Activated CD8-positive, alpha-beta memory T cell treated with anti-CD3 and anti-CD28 coated beads, Interleukin-2, amount 50 U/mL, for 1 hour (primary cell): ENCODE results near the gene CD300LG.
"Not testable (repeated sequence)": the region's sequence is repeated elsewhere in the genome, so short reads cannot be mapped to it uniquely, and the experiment has no call there.

ENCODE experiments used
- DNase-seq: peaks from one replicate; pipeline ENCODE4 v3.0.0-alpha.2; 2020; ENCODE audit errors: extremely low read depth

The CD300LG gene

DNA sequence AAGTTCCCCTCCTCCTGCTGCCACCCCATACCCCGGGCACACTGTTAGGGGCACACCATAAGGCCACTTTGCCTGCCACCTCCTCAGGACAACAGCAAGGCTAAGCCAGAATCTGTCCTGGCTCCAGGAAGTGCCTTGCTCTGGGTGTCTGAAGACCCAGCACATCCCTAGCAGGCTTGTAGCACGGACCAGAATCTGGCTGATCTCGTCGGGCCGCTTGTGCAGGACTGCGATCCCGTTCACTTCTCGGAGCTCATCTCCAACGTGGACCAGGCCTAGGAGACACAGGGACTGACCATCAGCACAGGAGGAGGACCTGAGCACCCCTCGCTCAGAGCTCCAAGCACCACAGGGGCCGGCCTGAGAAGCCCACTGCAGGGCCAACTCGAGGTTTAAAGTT is 21.4 kb upstream of the CD300LG start:
- no peak for DNase-seq

DNA sequence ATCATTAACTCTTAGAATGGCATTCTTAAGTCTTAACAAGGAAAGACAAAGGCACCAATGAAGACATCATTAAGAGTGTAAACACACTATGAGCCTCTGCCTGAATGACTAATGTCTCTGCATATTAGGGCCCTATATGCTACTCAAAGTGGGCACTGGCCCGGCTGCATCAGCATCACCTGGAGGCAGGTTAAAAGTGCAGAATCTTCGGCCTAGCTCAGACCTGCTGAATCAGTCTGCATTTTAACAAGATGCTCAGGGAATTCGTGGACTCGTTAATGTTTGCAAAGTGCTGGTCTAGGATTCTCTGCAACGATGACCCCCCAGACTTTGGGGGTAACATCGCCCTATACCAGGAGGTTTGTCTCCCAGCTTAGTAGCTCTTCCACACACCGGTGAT is 20.8 kb upstream of the CD300LG start:
- no peak for DNase-seq

DNA sequence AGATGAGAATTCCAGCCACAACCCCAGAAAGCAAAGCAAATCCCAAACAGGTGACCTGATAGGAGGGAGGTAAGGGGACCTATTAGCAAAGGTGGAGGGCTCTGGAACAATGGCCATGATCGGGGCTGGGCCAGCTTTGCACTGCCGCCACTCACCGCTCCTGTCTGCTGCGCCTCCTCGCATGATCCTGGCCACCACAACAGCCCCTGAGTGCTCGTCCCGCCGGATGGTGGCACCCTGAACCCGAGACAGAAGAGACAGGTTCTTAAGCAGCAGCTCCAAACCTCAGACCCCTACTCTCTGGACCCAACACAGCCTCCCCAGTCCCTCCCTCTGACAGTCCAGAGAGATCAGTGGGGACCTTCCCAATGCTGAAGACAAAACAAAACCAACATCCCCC is 19.4 kb upstream of the CD300LG start:
- no peak for DNase-seq

DNA sequence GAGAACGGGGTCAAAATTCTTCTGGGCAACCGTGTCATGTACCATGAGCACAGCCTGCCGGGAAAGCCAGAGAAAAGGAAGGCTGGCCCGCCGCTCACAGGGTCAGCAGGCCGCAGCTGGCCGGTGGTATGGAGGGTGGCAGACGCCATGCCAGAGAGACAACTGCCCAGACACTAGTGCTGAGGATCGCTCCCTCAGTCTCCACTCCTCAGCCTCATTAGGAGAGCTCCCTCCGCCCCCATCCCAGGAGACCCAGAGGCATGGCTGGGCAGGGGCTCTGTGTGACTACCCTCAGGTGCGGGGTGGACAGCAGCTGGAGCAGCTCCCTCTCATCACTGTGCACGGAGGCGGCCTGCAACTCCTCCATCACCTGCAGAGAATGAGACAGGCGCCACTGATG is 17.2 kb upstream of the CD300LG start:
- no peak for DNase-seq

DNA sequence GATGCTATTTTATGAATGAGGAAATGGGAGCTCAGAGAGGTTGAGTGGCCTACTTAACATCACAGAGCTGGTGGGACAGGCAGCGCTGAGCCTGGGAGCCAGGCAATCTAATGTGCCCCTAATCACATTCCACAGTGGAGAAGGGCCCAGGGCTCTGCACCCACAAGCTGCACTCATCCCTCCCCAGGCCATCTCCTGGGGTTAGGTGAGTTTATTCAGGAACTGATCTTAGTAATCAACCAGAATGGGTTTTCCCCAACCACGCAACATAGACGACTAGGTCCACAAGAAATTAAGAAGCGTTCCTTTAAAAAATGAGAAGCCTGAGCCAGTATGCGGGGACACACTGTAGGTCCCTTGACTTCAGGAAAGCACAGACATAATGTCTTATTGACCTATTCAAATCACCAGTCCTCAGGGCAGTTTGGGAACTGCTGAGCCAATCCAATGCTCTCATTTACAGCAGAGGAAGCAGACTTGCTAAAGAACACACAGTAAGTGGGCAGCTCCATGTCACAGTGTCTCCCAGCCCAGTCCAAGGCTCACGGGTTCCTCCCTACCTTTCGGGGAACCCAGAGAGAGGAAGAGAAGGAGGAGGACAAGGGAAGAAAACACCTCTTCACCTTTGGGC is 16.4 kb upstream of the CD300LG start:
- DNase-seq, result no peak

DNA sequence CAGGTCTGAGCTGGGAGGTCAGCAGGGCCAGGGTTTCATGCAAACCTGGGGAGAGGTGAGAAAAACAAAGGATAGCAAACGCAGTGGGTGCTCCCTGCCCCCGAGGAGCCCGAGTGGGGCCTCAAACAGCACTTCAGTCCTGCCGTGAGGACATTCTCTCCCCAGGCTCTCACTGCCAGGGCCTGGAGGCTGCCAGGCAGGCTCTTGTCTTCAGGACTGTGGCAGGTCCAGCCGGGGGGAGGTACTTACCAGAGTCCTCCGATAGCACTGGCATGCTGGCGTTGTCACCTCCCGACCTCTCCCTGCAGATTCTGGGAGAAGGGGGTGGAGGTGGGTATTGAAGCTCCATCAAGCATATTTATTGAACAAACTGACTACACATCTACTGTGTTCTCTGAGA is 15.3 kb upstream of the CD300LG start:
- DNase-seq, result no peak

DNA sequence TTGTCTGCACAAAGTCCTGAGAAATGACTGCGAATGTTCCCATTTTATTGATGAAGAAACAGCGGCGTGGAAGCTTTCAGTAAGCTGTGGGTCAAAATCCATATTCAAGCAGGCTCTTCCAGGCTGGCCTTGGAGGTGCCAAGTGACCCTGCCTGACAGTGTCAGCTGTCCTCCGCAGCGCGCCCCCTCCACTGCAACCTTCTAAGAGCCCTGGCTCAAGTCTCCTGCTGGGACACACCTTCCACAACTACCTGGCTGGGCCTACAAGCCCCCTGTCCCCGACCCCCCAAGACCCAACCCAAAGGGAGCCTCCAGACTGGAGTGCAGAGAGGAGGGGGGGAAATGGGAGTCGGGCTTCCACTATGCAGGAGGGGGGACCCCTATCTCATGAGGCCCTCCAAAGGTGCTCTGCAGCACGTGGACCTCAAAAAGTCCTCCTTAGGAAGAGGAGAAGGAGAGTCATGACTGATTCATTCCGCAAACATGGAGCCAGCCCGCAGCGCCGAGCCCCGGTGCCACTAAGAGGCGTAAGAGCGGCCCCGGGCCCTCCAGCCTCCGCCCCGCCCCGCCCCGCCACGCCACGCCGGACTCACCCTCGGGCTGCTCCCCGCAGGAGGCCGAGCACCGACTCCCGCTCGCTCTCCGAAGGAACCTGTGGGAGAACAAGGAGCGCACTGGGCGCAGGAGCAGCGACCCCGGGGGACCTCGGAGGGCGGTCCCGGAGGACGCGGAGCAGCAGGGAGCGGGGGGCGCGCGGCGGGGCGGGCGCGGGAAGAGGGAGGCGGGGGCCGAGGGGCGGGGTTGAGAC is 14.6 kb upstream of the CD300LG start:
- DNase-seq, result no peak

DNA sequence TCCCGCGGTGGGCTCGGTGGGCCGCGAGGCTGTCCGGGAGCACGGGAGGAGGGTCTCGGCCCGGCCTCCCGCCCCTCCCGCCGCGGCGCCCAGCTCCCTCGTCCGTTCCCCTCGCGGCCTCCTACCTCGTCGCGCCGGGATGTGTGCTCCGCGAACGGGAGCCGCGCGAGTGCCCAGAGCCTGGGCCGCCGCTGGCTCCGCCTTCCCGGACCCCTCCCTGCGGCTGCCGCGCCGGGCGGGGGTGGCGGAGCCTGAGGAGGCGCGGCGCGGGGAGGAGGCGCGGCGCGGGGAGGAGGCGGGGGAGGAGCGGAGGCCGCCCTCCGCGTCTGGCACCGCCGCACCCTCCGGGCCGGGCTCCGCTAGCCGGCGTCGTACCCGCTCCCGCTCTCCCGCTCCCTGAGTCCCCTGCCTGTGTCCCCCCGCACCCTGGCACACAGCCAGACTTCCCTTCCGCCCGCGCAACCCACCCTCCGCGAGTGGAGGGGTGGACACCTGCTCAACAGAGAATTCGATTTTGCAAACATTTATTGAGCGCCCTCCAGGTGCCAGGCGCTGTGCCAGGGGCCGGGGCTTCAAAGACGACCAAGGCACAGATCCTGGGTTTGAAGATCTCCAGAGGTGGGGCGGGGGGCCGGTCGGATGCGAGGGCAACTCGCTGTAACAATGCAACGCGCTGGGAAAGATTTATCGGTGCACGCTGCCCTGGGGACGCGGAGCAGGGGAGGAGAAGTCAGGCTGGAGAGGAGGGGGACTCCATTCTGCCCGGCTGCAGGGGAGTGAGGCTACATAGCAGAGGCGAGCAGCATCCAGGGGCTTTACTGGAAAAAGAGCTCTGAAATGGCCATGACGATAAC is 13.8 kb upstream of the CD300LG start, which contains the start of gene MPP3:
Gene MPP3, minus strand, starts transcription at position 171 of the 854 bp plus-strand sequence. CDS start 1,240 bp downstream, outside the sequence.
- no peak for DNase-seq

DNA sequence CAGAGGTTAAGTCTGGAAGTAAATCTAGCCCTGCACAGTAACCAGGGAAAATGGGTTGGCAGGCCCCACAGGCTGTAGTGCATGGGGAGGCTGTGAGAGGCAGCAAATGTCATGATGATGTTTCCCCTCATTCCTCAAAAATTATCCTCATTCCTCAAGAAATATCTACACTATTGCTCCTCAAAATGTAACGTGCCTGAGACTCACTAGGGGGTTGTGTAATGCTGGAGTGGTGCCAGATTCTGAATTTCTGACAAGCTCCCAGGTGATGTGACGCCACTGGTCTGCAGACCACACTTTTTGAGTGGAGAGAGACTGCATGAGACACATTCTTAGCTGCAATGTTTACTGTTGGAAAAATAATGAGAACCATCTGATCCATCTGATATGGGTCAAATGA is 12.9 kb upstream of the CD300LG start:
- DNase-seq, result no peak

DNA sequence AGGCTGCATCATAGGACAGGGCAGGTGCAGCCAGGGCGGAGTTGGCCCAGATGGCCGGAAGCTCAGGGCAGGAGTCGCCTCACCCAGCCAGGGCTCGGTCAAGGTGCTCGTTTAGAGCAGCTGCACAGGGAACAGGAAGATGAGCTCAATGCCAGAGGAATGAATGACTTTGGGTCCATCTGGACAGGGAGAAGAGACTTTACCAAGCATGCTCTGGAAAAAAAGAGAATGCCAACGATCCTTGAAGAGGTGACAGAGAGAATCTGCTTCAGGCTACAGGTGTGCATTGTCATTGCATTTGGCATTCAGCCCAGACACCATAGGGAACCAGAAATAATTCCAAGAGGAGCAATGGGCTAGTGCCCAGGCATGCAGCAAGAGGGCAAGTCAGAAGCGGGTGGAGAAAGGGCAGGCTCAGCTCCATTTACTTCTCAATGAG is 7.3 kb upstream of the CD300LG start:
- DNase-seq, result no peak

DNA sequence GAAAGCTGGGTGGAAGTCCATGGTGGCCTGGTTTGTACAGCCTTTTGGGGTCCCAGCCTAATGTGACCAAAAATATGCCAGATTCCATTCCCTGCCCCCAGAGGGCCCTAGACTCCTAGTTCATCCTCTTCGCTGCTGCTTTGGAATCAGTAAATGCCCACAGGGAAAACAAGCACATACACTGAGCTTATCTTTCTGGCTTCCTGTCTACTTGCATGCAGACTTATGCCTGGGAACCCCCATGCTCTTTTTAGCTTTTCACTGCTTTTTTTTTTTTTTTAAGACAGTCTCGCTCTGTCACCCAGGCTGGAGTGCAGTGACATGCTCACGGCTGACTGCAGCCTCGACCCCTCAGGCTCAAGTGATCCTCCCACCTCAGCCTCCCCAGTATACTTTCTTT is 6.2 kb upstream of the CD300LG start:
- DNase-seq, result no peak

DNA sequence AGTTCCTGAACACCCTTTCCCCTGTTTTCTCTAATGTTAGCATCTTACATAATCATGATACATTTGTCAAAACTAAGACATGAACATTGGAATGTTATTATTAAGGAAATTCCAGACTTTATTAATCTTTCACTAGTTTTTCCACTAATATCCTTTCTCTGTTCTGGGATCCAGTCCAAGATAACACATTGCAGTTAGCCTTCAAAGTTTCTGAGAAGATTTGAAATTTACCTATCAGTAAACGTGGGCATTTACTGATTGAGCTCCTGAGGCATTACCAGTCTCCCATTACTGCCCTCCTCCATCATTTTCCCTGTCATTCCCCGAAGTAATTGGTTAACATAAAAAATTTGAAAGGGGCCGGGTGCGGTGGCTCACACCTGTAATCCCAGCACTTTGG is 5.7 kb upstream of the CD300LG start:
- DNase-seq, result no peak

DNA sequence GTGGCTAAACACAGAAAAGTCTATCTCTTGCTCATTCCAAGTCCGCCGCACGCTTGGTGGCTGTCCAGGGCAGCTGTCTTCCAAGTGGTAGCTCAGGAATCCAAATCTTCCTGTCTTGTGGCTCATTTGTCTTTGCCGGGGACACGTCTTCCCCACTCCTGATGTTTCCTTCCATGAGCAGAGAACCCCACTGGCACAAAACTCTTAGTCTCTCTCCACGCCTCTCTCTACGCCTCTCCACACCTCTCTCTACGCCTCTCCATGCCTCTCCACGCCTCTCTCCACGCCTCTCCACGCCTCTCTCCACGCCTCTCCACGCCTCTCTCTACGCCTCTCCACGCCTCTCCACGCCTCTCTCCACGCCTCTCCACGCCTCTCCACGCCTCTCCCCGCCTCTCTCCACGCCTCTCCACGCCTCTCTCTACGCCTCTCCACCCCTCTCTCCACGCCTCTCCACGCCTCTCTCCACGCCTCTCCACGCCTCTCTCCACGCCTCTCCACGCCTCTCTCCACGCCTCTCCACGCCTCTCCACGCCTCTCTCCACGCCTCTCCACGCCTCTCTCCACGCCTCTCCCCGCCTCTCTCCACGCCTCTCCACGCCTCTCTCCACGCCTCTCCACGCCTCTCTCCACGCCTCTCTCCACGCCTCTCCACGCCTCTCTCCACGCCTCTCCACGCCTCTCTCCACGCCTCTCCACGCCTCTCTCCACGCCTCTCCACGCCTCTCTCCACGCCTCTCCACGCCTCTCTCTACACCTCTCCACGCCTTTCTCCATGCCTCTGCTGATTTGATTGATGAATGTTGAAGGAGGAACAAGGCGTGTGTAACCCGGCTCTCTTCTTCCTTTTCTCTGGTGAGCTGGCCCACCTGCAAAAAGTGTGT is 4.6 kb upstream of the CD300LG start:
- not testable (repeated sequence) for DNase-seq

DNA sequence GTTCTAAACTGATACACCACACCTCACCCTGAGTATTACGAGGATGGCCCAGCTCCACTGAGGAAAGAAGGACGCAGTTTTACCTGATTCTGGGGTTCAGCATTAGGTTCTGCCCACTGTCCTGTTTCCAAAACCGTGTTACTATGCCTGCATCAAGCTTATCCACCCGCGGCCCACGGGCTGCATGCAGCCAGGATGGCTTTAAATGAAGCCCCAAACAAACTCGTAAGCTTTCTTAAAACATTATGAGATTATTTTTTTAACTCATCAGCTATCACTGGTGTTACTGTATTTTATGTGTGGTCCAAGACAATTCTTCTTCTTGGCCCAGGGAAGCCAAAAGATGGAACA is 4.0 kb upstream of the CD300LG start:
- no peak for DNase-seq

DNA sequence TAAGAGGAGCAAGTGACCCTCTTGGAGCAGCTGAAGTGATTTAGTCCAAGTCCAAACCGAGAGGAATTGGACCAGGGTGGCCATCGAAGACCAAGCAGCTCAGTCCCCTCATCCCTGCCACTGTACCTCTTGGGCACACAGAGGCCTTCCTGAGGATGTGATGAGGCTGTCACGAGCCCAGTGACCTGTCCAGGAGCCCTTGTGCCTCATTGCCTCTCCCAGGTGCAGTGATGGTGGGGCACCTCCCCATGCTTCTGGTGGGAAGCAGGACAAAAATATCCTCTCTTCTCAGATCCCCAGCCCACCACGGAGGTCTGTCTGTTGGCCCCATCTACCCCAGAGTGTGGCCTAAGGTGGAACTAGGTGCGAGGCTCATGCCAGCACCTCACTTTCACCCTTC is 2.7 kb upstream of the CD300LG start:
- DNase-seq, result no peak

DNA sequence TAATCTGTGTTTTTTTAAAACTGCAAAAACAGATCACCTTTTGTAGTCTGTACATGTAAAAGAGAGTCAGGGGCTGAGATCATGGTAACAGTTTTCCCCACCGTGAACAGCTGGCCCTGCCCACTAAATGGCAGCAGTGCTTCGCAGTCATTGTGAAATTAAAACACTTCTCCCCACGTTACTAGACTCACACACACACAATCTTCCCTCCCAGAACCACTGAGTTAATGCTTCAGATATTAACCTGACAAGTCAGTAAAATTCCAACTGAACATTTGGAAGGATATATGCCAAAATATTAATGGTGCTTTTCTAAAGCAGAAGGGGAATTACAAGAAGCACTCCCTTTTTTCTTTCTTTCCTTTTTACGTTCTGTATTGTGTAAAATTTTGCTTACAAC is 1.2 kb upstream of the CD300LG start:
- DNase-seq, result no peak

DNA sequence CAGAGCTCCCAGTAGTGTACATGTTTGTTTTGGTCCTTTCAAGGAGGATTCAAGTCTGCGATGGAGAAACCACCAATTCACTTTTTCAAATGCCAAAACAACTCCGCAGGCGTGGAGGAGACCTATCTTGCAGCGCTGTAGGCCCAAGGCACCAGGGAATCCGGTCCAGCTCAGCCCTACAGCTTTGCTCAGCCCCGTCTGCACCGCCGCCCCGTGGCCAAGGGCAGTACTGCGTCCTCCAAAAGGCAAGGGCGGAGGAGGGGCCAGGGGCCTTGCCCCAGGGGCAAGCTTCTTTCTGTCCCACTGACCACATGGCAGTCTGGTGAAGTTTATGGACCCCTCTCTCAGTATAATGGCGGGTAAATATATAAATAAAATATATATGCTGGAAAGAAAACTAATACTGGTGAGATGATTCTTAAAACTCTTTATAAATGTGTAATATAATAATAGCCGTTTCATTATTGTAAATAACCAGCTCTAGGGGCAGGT is 709 bp upstream of the CD300LG start:
- no peak for DNase-seq

DNA sequence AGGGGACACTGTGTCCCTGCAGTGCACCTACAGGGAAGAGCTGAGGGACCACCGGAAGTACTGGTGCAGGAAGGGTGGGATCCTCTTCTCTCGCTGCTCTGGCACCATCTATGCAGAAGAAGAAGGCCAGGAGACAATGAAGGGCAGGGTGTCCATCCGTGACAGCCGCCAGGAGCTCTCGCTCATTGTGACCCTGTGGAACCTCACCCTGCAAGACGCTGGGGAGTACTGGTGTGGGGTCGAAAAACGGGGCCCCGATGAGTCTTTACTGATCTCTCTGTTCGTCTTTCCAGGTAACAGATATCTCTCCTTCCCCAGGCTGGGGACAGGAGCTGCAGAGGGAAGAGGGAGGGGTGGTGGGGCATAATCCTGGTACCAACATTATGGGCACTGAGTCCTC is 1.6 kb downstream of the CD300LG start:
- no peak for DNase-seq

DNA sequence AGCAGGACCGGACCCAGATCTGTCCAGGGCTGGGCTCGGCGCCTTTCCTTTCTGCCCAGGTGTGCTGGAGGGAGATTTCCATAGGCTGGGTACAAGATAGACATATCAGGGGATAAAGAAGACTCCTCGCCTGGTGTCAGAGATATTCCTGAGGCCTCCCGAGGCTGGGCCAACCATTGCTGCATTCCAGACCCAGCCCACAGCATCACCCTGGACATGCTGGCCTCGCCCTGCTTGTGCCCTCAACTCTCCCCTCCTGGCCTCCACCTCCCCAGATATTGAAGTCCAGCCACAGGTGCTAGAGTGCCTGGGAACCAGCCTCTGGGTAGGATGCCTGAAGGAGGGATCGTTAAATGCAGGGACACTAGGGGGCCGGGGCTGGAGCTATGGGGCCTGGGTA is 2.1 kb downstream of the CD300LG start:
- no peak for DNase-seq

DNA sequence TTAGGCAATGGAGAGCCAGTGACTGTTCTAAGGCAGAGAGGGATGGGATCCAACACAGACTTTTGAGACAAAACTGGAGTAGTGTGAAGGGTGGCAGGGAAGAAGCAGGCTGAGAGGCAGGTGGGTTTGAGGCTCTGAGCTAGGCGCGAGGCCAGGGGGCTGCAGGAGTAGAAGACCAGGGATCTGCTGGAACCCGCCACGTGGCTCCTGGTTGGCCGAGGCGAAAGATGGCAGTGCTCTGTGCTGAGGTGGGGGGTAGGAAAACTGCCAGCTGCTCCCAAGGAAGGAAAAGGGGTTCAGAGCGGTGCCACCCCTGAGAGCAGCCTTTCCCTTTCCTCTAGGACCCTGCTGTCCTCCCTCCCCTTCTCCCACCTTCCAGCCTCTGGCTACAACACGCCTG is 5.6 kb downstream of the CD300LG start:
- DNase-seq, result no peak

DNA sequence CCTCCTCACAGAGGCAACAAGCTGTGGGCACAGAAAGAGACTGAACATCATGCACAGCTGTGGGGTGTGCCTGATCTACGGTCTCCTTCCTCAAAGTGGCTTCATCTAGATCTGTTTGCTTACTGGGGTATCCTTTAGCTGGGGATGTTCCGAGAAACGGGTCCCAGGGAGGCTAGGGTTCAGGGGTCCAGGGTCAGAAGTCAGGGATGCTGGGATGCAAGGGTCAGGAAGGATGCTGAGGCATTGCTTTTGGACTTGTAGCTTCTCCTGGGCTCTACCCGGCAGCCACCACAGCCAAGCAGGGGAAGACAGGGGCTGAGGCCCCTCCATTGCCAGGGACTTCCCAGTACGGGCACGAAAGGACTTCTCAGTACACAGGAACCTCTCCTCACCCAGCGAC is 6.6 kb downstream of the CD300LG start:
- DNase-seq, result no peak
